ENCODE data around the gene ADGRG6.
A peak's percentile ranks its signal among the peaks of the same experiment; 100 is the strongest.

ADGRG6 gene

GRCh38 chr6:142380626-142381025, 78.8 kb downstream of the ADGRG6 start:
- no peak for DNase-seq

DNA sequence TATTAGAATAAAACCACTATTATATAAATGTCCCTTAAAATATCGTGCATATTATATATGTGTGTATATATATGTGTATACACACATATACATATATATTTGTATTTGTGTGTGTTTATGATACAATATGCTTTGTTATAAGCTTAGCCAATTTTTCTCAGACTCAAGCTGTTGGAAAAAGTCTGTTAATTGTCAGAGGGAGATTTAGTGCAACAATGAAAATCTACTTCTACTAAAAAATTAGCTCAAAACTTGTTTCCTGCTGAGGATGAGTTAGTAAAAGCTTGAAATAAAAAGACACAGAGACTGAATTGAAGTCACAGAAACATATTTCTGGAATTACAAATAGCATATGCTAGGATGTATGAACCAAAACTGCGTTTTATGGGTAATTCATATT, 79.4 kb downstream of the ADGRG6 start:
- no peak for DNase-seq

- no peak for DNase-seq
Observed at GRCh38 chr6:142381845-142382378, 80.1 kb downstream of the ADGRG6 start.

DNA sequence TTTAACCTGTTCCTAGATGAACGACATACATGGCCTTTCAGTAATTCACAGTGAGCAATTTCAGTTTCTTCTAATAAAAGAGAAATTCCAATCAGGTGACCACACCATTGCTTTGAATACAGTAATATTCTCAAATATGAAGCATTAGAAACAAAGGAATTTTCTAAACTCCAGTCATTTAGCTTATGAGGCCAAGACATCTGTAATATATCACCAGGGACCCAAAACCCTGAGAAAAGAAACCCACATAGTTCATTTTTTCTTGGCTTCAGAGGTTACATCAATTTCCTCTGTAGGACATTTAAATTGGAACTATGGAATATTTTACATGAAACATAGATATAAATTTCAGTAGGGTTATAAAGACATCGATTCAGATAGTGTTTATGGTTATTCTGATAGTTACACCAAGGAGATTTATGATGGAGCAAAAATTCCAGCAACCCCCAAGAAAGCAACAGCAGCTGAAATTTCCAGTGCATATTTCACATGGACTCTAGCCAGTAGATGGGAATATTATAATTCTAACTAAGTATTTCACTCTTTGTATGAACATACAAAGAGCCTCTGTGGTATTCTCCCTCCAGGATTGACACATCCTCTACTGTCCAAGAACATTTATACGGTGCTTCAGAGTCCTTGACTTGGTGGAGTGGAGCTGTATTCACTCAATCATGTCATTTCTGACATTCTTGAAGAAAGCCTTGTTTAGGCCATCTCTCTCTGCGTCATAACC, 82.9 kb downstream of the ADGRG6 start:
- DNase-seq: no peak

DNA sequence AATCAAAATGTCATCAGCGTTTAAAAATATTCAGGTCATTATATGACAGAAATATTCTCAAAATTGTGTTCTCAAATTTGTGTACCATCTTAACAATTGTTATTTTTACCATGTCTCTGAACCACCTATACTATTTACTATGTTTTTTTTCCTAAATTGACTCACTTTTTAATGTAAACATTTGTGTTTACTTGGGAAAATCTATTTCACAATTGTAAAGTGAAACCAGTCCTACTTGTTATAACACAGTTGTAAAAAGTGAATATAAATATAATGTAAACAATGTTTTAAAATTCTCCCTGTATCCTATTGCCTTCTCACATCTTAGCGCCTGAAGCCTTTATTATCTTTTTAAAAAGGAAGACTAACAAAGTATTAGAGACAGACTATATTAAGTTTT, 83.5 kb downstream of the ADGRG6 start:
- no peak for DNase-seq

DNA sequence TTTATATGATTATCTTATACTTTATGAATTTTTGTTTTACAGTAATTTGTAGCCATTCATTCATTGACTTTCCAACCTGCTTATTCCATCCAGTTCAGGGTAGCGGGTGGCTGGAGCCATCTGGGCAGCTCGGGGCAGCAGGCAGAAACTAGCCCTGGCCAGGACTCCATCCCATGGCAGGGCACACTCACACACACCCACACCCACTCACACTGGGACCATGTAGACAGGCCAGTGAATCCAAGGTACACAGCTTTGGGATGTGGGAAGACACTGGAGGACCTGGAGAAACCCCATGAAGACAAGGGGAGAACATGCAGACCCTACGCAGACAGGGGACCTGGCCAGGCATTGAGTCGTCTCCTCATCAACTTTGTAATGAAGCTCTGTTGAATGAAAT, 84.8 kb downstream of the ADGRG6 start:
- DNase-seq: no peak

DNA sequence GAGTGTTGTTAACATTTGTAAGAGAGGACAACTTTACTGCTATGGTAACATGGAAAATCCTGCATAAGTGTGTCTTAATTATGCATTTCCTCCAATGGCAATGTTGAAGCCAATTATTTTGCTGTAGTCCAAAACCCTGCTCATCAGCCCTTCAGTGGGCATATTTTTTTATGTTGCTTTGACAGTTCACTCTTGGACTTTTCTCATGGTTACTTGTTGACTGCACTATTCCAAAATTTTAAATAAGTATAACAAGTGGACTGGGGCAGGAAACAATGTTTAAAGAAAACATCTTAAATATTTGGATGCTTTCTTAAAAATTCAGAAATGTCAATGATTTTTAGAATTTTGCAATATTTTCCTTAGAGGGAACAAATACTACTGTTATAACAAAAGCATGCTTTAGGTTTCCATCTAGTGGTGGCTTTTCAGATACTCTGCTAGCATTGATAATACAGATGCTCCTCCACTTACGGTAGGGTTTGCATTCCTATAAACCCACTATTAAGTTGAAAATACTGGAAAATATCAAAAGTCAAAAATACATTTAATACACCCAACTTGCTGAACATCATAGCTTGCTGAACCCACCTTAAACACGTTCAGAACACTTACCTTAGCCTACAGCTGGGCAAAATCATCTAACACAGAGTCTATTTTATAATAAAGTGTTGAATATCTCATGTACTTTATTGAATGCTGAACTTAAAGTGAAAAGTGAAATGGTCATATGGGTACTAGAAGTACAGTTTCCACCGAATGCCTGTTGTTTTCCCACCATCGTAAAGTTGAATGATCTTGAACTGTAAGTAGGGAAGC, 86.4 kb downstream of the ADGRG6 start:
- peak; percentile 37 for DNase-seq

DNA sequence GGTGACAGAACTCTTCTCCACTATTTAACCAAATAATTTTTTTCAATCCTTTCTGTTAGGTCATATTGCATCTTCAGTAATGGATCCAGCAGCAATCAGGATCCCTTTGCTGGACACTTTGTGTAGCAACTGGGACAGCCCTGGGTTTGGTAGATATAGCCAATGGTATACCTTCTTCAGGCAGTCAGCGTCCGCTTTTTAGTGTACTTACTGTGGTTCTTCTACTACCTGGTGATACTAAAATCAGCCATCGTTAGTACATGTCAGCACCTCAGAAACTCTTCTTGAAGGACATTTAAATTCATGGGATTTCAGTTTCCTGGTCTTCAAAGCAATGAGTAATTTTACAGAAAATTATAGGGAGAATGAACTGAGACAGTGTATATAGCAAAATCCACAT, 93.5 kb downstream of the ADGRG6 start:
- DNase-seq: no peak

- DNase-seq: no peak
Observed at GRCh38 chr6:142395768-142396231, 94.0 kb downstream of the ADGRG6 start.

DNA sequence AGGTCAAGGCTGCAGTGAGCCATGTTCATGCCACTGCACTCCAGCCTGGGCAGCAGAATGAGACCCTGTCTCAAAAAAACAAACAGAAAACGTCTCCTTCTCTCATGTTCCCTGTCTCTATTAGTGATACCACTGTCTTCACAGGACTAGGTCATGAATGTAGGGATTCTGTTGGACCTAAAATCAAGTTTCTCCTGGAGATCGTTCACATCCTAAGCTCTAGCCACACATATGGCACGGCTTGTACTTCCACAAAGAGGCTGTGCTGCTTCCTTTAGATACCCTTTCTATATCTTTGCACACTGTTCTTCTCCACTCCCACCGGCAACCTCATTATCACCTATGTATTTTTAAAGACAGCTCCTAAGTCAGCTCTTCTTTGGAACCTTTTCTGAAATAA, 96.5 kb downstream of the ADGRG6 start:
- DNase-seq: no peak

DNA sequence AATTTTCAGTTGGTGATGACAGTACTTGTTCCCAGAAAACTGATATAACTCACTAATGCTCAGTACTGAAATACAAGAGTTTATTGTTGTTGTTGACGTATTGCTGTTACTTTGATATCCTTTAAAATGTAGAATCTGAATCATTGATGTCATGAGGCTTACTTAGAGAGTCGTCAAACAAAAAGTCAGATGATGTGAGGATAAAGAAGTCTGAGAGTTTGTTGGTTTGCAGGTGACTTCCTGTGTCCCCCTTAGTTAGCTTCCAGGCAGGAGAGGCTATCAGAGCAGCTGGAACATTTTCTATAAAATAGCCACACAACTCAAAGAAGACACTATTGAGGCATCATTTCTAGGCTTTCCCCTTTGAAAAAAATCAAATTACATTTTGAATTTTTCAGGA, 97.9 kb downstream of the ADGRG6 start:
- no peak for DNase-seq

DNA sequence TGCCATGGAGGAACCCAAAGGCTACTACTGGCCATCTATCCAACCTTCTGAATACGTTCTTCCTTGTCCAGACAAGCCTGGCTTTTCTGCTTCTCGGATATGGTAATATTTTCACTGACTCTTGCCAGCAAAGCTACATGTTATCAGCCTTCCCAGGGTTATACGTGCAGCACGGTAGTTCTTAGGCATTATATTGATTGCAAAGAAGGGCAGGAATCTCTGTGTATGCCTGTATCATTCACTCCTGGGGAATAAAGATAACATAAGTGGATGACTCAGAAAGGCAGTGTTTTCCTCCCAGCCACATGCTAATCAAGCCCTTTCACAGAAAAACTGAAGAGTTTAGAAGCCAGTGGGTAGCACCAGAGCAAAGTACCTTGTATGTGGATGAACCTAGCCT, 98.7 kb downstream of the ADGRG6 start:
- no peak for DNase-seq

- DNase-seq: no peak
Observed at GRCh38 chr6:142401838-142402237, 100.0 kb downstream of the ADGRG6 start.

- DNase-seq: no peak
Observed at GRCh38 chr6:142404751-142405150, 102.9 kb downstream of the ADGRG6 start.

- DNase-seq: no peak
Observed at GRCh38 chr6:142406131-142406530, 104.3 kb downstream of the ADGRG6 start.

DNA sequence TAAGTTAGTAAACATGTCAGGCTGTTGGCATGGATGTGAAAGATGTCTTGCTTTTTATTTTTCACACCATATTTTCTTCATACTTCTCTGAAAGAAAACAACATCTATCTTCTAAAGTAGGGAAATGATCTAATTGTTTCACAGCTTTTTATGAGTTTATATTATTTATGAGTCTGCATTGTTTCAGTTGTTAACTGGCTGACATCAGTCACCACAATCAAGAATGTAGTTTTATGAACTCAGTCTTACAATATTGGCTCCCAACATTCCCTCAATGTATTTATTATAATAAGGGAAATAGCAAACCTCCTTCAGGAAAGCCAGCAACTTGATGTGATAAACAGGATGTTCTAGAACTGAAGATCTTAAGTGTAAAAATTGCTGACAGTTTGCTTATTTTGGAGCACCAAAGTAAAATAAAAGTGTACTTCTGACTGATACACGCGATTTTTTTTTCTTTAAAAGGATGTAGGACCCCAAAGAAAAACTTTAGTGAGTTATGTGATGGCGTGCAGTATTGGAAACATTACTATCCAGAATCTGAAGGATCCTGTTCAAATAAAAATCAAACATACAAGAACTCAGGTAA, 106.0 kb downstream of the ADGRG6 start:
- no peak for DNase-seq

DNA sequence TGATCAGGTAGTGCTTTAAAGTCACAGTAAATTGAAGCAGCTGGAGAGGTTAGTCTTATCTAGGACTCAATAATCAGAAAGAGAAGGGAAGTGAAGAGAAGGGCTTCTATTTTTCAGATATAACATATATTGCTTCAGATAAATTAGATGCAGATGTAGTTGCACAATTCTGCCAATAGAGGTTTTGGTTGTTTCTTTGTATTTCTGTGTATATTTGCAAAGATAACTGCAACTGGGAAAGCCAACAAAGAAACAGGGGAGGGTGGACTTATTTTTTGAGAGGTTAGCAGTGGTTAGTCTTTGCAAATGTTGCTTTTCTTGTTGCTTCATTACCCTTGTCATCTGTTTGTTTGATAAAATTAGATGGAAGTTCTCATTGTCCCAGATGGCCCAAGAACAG, 106.6 kb downstream of the ADGRG6 start:
- no peak for DNase-seq

DNA sequence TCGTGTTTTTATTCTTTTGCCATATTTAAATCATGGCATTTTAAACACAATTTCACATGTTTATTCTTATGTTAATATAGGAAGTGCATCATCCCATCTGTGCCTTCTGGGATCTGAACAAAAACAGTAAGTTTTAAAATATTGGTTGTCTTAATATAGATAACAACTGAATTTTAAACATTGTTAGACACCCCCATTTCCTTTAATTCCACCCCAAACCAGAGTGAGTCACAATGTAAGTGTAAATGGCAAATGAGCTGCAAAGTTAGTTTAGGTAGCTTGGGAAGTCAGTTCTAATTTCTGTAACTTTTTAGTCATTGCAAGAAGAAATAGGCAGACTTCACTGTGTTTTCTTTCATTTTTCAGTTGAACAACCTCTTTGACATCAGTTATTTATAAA, 108.0 kb downstream of the ADGRG6 start:
- DNase-seq: no peak

GRCh38 chr6:142411145-142411544, 109.3 kb downstream of the ADGRG6 start:
- no peak for DNase-seq

- DNase-seq: no peak
Observed at GRCh38 chr6:142412241-142412640, 110.4 kb downstream of the ADGRG6 start.

DNA sequence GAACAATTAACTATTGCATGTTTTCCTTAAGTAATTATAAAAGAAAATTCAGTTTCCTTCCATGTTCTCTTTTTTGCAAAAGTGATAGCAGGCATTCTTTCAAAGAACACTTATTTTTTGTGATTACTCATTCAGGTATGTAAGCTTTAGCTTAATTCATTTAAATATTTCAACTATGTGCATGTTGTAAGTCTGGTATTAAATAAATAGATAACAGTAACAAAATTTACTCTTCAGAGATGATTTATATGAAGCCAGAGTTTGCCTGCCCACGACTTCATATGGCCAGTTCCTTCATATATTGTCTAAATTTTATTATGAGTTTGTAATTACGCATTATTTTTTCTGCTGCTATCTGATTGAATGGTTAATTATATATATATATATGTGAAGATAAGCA, 110.9 kb downstream of the ADGRG6 start:
- DNase-seq: no peak

DNA sequence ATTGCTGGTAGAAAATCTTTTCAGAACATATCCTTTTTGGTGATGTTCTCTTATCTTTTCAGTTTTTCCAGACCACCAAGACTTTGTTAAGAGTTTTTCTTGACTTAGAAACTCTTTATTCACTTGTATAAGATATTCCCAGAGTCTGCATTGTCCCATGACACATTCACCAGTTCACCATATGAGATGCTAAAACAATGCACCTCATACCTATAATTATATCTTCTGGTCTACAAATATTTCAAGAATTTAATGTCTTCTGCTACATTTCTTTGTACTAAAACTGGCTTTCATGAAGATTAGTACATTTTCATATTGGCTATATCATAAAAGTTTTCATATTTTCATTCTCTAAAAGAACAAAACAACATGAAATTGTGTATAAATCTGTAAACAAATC, 111.3 kb downstream of the ADGRG6 start:
- DNase-seq: no peak

GRCh38 chr6:142414462-142415250, 112.8 kb downstream of the ADGRG6 start:
- no peak for DNase-seq
